MM.1S (cell line): ENCODE measurements around the gene TTC28.

ENCODE experiments used
- DNase-seq: peaks from one replicate; pipeline ENCODE4 v3.0.0-alpha.2; 2015
- H2AFZ ChIP-seq: fragments of 300-600 bp; sonication (generic); 2 replicates; pipeline ENCODE4 v1.6.0; 2016; ENCODE audit warnings: antibody characterized with exemption, low read length
- H3F3A ChIP-seq: fragments of 300-600 bp; sonication (generic); 2 replicates; pipeline ENCODE4 v1.6.1; 2016; ENCODE audit warnings: mild to moderate bottlenecking, antibody characterized with exemption, low read length, moderate library complexity, mixed read lengths; ENCODE audit not compliant: insufficient read depth
- H3K27ac ChIP-seq: fragments of 300-600 bp; sonication (generic); 2 replicates; pipeline ENCODE4 v1.5.1; 2016; ENCODE audit warnings: mild to moderate bottlenecking, low read length
- H3K27me3 ChIP-seq: fragments of 300-600 bp; sonication (generic); replicated peaks from 2 replicates; pipeline ENCODE4 v1.6.0; 2016; ENCODE audit warnings: low read length; ENCODE audit not compliant: insufficient read depth
- H3K36me3 ChIP-seq: fragments of 300-600 bp; sonication (generic); replicated peaks from 2 replicates; pipeline ENCODE4 v1.6.1; 2016; ENCODE audit warnings: mild to moderate bottlenecking, low read length, mixed read lengths; ENCODE audit not compliant: insufficient read depth
- H3K4me1 ChIP-seq: fragments of 300-600 bp; sonication (generic); 2 replicates; pipeline ENCODE4 v1.6.1; 2016; ENCODE audit warnings: low read length, mixed read lengths
- H3K4me2 ChIP-seq: fragments of 300-600 bp; sonication (generic); 2 replicates; pipeline ENCODE4 v1.6.0; 2016; ENCODE audit warnings: low read depth, low read length
- H3K4me3 ChIP-seq: fragments of 300-600 bp; sonication (generic); 2 replicates; pipeline ENCODE4 v1.5.1; 2016; ENCODE audit warnings: low read length, mixed read lengths
- H3K79me2 ChIP-seq: fragments of 300-600 bp; sonication (generic); 2 replicates; pipeline ENCODE4 v1.6.1; 2016; ENCODE audit warnings: mixed run types, low read length, mixed read lengths
- H3K9ac ChIP-seq: fragments of 300-600 bp; sonication (generic); 2 replicates; pipeline ENCODE4 v1.6.1; 2016; ENCODE audit warnings: low read length, mixed read lengths
- H3K9me2 ChIP-seq: fragments of 300-600 bp; sonication (generic); replicated peaks from 2 replicates; pipeline ENCODE4 v1.6.1; 2016; ENCODE audit warnings: mild to moderate bottlenecking, low read length, mixed read lengths; ENCODE audit not compliant: insufficient read depth
- H3K9me3 ChIP-seq: fragments of 300-600 bp; sonication (generic); replicated peaks from 2 replicates; pipeline ENCODE4 v1.6.1; 2016; ENCODE audit warnings: mild to moderate bottlenecking, low read length, mixed read lengths; ENCODE audit not compliant: insufficient read depth
- H4K20me1 ChIP-seq: fragments of 300-600 bp; sonication (generic); 2 replicates; pipeline ENCODE4 v1.6.1; 2016; ENCODE audit warnings: mild to moderate bottlenecking, low read length, moderate library complexity, mixed read lengths; ENCODE audit not compliant: insufficient read depth
- EZH2 ChIP-seq: fragments of 300-600 bp; sonication (generic); optimal IDR thresholded peaks from 2 replicates; pipeline ENCODE3; 2017; ENCODE audit warnings: low read depth, mild to moderate bottlenecking, antibody characterized with exemption, low read length, mixed read lengths
- EZH2phosphoT487 ChIP-seq: fragments of 300-600 bp; sonication (generic); IDR thresholded peaks from 2 replicates; pipeline ENCODE4 v1.6.1; 2018; ENCODE audit warnings: antibody characterized with exemption, low read length
- TF ChIP-seq, protein P1 (sequence below): fragments of 300-600 bp; sonication (generic); IDR thresholded peaks from 2 replicates; pipeline ENCODE4 v1.5.1; 2016; ENCODE audit warnings: antibody characterized with exemption, low read length, mixed read lengths

The TTC28 gene

DNA sequence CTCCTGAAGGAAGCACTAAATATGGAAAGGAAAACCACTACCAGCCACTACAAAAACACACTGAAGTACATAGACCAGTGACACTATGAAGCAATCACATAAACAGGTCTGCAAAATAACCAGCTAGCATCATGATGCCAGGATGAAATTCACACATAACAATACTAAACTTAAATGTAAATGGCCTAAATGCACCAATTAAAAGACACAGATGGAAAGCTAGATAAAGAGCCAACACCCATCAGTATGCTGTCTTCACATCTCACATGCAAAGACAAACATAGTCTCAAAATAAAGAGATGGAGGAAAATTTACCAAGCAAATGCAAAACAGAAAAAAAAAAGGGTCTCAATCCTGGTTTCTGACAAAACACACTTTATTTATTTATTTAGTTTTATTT lies 171.7 kb downstream of the TTC28 start:
- Histone ChIP-seq H3F3A (no peaks in the 10 kb centered on the region), H3K4me2 (no peak overlapping the region)

DNA sequence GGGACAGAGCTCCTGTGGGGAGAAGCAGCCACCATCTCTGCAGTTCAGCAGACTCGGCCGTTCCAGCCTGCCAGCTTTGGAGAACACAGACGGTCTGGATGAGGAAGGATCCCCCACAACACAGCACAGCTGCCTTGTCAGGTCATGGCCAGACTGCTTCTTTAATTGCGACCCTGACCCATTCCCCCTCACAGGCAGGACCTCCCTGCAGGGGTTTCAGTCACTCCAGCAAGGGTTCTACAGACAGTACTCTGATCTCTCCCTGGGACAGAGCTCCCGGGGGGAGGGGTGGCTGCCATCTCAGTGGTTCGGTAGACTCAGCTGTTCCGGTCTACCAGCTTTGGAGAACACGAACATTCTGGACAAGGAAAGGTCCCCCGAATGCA lies 173.5 kb downstream of the TTC28 start:
- Histone ChIP-seq H3K27ac (no peak overlapping the region), H3K4me2 (no peak overlapping the region), H3K79me2 (no peaks in the 10 kb centered on the region), H2AFZ (no peak overlapping the region), H4K20me1 (no peaks in the 10 kb centered on the region), H3K9me3 (no peaks in the 10 kb centered on the region), H3K27me3 (no peaks in the 10 kb centered on the region), H3K9ac (no peak overlapping the region), H3K4me1 (no peaks in the 10 kb centered on the region), H3K4me3 (no peak overlapping the region), H3F3A (no peaks in the 10 kb centered on the region), H3K9me2 (no peaks in the 10 kb centered on the region), H3K36me3 (no peaks in the 10 kb centered on the region)
- DNase-seq, result no peak
- TF ChIP-seq, protein P1, sequence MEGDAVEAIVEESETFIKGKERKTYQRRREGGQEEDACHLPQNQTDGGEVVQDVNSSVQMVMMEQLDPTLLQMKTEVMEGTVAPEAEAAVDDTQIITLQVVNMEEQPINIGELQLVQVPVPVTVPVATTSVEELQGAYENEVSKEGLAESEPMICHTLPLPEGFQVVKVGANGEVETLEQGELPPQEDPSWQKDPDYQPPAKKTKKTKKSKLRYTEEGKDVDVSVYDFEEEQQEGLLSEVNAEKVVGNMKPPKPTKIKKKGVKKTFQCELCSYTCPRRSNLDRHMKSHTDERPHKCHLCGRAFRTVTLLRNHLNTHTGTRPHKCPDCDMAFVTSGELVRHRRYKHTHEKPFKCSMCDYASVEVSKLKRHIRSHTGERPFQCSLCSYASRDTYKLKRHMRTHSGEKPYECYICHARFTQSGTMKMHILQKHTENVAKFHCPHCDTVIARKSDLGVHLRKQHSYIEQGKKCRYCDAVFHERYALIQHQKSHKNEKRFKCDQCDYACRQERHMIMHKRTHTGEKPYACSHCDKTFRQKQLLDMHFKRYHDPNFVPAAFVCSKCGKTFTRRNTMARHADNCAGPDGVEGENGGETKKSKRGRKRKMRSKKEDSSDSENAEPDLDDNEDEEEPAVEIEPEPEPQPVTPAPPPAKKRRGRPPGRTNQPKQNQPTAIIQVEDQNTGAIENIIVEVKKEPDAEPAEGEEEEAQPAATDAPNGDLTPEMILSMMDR, result no peak
- TF ChIP-seq EZH2 (no peak), EZH2phosphoT487 (no peak)

More for the DNA sequence above, 171.7 kb downstream of the TTC28 start:
- Histone ChIP-seq H3K9me3 (no peaks in the 10 kb centered on the region), H3K4me1 (no peaks in the 10 kb centered on the region), H4K20me1 (no peaks in the 10 kb centered on the region), H2AFZ (no peak overlapping the region), H3K27ac (no peak overlapping the region), H3K36me3 (no peaks in the 10 kb centered on the region), H3K79me2 (no peaks in the 10 kb centered on the region), H3K27me3 (no peaks in the 10 kb centered on the region), H3K9me2 (no peaks in the 10 kb centered on the region), H3K4me3 (no peak overlapping the region), H3K9ac (no peak overlapping the region)
- DNase-seq, result no peak
- TF ChIP-seq EZH2 (no peak), EZH2phosphoT487 (no peak)
- TF ChIP-seq, protein P1, result no peak

DNA sequence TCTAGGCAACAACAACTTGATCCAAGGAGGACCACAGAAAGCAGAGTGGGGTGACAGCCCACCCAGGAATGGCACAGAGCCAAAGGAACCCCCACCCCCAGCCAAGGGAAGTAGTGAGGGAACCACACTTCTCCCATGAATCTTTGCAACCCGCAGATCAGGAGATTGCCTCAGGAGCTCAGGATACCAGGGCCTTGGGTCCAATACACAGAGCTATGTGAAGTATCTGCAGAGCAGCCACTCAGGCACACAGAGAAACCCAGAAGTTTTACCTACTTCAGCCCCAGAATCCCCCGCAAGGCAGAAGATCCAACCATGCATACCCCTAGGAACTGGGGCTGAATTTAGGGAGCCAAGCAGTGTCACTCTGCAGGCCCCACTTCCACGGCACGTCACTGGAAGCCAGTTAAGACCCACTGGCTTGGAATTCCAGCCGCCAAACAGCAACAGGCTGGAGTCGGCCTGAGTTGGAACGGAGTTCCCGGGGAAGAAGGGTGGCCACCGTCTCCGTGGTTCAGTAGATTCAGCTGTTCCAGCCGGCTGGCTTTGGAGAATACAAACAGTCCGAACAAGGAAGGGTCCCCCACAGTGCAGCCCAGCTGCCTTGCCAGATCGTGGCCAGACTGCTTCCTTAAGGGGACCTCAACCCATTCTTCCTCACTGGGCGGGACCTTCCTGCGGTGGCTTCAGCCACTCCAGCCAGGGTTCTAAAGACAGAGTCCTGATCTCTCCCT lies 174.1 kb downstream of the TTC28 start:
- Histone ChIP-seq H3K9me2 (no peaks in the 10 kb centered on the region), H3K4me1 (no peaks in the 10 kb centered on the region), H3K4me2 (no peak overlapping the region), H3K9me3 (no peaks in the 10 kb centered on the region), H3K79me2 (no peaks in the 10 kb centered on the region), H3F3A (no peaks in the 10 kb centered on the region), H3K27ac (no peak overlapping the region), H3K9ac (no peak overlapping the region), H3K27me3 (no peaks in the 10 kb centered on the region), H2AFZ (no peak overlapping the region), H3K4me3 (no peak overlapping the region), H3K36me3 (no peaks in the 10 kb centered on the region), H4K20me1 (no peaks in the 10 kb centered on the region)
- no peak for TF ChIP-seq EZH2
- no peak for TF ChIP-seq EZH2phosphoT487
- TF ChIP-seq, protein P1, result no peak
- no peak for DNase-seq
